Spleen (tissue), 7 donors: ENCODE results near the gene TANGO6.

ENCODE experiments used
- POLR2A ChIP-seq, 3 donors: fragments of 450-650 bp; IDR thresholded peaks; one replicate each; pipeline ENCODE4 v1.5.1; 2017; ENCODE audit warnings: antibody characterized with exemption in 3 of 3, mild to moderate bottlenecking in 1 of 3
- POLR2AphosphoS5 ChIP-seq, 3 donors: sonication (generic); formaldehyde crosslinking; IDR thresholded peaks; one replicate each; pipeline ENCODE4 v1.5.1; 2017; ENCODE audit warnings: antibody characterized with exemption in 3 of 3
- TF ChIP-seq, protein P1 (sequence below), 11 experiments: fragments of 200-600 bp in 7 of 11; fragments of 450-650 bp in 4 of 11; sonication (generic) in 4 of 11; IDR thresholded peaks in 8 of 11; conservative IDR thresholded peaks in 3 of 11; 1 replicate in 7 of 11; 2 replicates in 4 of 11; pipeline versions ENCODE4 v1.4.0 to v1.8.0; 2016 to 2021; ENCODE audit warnings: antibody characterized with exemption in 11 of 11, inconsistent platforms in 4 of 11, mild to moderate bottlenecking in 1 of 11
- donor health status: DM: no; HTN: no; CAD: no; lungs with moderate emphysema.
- donor health status: DM: no; HTN: no; CAD: no.
- donor health status: DM: no; HTN: no; CAD: no.

- TF ChIP-seq POLR2A (IDR thresholded peaks at IDR 0.05) (no peak), POLR2AphosphoS5 (IDR thresholded peaks at IDR 0.05) (no peak)
- TF ChIP-seq, protein P1, sequence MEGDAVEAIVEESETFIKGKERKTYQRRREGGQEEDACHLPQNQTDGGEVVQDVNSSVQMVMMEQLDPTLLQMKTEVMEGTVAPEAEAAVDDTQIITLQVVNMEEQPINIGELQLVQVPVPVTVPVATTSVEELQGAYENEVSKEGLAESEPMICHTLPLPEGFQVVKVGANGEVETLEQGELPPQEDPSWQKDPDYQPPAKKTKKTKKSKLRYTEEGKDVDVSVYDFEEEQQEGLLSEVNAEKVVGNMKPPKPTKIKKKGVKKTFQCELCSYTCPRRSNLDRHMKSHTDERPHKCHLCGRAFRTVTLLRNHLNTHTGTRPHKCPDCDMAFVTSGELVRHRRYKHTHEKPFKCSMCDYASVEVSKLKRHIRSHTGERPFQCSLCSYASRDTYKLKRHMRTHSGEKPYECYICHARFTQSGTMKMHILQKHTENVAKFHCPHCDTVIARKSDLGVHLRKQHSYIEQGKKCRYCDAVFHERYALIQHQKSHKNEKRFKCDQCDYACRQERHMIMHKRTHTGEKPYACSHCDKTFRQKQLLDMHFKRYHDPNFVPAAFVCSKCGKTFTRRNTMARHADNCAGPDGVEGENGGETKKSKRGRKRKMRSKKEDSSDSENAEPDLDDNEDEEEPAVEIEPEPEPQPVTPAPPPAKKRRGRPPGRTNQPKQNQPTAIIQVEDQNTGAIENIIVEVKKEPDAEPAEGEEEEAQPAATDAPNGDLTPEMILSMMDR (IDR thresholded peaks at IDR 0.05 in 8 of 11, conservative IDR thresholded peaks at IDR 0.05 in 3 of 11): no peak
These were observed 234.7 kb downstream of the TANGO6 start for GRCh38 chr16:69078073-69078472.
